NCI-H446 (cell line): ENCODE results near the gene CDT1.
A peak's percentile ranks its signal among the peaks of the same experiment; 100 is the strongest.

ENCODE experiments used
- DNase-seq, 2 experiments: peaks; one replicate each; lab custom pipeline; 2025; lab: John Stamatoyannopoulos, UW

CDT1 gene

GRCh38 chr16:88856828-88857727 is 53.5 kb downstream of the CDT1 start, which contains the start of the genes GALNS and TRAPPC2L:
Gene GALNS (minus strand): TSS chr16:88856947. CDS start chr16:88856877, 70 bp downstream.
Gene TRAPPC2L (plus strand): TSS chr16:88857127. CDS start chr16:88857151, 24 bp downstream.
- peak; percentile 74 to 95 for DNase-seq

- peak in 1 of 2 experiments; percentile 2 for DNase-seq
Observed at GRCh38 chr16:88857728-88858339, 54.2 kb downstream of the CDT1 start.
